ENCODE measurements around the gene CFL2.
"Not testable (repeated sequence)": the region's sequence is repeated elsewhere in the genome, so short reads cannot be mapped to it uniquely, and the experiment has no call there.

The CFL2 gene

DNA sequence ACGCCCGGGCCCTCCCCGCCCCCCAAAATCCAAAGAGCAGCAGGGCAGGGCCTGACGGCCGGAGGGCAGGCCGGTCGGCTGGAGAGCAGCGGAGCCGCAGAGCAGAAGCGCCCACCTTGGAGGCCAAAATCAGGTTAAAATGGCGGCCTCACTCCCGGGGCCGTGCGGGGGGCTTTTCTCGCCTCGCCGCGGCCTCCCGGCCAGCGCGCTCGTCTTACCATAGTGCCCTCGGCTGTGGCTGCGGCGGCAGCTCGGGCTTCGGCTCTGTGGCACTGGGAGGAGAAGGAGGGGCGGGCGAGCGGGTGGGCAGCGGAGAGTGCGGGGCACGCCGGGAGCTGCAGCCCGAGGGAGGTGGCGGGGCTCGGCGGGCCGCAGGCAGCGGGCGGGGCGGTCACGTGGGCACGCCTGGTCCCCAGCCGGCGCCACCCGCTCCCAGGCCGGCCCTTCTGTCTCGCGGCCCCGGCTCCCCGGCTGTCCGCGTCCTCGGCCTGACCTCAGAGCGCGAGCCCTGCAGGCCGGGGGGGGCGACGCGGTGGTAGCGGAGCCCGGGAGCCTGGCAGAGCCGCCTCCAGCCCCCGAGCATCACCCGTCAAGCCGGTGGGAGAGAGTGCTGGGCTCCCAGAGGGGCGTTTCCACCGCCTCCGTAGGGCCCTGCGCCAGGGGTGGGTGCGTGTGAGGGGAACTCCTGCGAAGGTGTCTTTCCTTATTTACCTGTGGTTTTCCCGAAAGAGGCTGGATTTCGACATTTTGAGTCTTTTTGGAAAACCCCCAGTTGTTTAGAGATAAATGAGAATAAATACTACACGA, at the start of gene CFL2:
TSS of gene CFL2 (minus strand) at position 274 of the 807 bp plus-strand sequence. CDS start at position 221, 53 bp downstream.
- peak; percentile 69 for DNase-seq

DNA sequence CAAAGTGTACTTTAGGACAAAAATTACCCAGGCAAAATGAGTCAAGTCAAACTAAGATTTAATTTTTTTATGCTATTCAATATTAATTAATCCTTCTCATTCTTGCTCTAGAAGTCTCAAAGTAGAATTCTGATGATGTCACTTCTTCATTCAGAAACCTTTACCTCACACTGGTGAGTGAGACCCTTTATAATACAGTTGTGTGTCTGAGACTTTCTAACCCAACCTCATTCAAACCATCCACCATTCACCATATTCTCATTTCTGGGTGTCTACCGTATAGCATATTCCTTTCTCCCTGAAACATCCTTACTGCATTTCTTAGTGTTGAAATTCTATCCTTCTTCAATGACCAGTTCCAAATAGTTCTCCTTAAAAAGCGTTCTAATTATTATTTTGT, 40.8 kb upstream of the CFL2 start:
- DNase-seq = no peak

DNA sequence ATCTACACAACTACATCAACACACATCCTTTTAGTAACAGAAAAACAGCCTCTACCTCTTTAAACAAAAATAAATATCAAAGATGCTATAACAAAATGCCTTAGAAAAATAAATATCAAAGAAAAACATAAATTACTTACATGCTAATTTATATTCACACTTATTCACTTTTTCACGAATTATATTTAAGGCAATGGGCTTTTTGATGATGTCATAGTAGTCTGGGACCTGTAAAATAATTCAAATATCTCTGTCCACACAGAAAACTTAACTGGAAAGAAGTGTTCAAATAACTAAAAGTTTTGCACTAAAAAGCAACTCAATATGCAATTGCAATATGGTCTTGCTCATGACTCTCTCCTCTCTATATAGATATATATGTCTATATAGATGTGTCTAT, 40.3 kb upstream of the CFL2 start:
- DNase-seq = no peak

DNA sequence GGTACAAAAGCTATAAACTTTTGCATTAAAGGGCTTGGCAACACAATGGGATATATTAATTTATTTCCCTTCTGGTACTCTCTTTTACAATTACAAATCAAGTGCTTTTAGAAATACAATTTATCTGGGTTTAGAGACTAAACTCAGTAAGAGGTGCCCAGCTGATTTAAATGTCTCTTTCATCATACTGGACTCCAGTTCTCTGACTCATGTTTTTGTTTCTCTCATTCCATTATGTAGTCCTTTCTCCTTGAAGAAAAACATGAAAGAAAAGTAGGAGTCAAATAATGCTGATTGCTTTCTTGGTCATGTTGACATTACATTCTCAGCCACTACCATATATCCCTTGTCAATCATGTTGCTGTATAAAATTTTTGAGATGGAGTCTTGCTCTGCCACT, 36.3 kb upstream of the CFL2 start:
- DNase-seq = no peak

DNA sequence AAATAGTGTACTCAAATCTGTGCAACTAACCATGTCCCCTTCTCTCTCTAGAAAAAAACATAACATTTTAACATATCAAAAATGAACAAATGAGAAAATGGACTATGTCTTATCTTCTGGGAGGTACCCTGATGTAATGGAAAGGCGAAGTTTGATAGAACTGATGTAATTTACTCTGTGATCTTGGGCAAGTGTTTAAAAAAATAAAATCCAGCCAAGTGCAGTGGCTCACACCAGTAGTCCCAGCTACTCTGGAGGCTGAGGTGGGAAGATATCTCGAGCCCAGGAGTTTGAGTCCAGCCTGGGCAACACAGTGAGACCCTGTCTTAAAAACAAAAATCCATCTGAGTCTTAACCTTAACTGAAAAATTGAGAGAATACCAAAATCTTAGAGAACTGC, 35.8 kb upstream of the CFL2 start:
- no peak for DNase-seq

DNA sequence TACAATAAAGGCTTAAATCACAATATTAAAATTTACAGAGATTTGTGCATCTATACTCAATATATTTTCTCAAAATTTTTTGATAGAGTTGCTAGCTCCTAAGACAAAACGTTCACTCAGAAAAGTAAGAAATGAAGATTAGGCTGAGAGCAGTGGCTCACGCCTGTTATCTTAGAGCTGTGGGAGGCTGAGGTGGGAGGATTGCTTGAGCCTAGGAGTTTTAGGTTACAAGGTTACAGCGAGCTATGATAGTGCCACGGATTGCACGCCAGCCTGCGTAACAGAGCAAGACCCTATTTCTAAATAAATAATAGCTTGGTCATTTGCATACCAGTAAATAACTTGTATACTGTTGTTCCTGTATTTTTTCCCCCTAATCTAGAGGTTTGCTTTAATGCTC, 35.0 kb upstream of the CFL2 start:
- DNase-seq = no peak

DNA sequence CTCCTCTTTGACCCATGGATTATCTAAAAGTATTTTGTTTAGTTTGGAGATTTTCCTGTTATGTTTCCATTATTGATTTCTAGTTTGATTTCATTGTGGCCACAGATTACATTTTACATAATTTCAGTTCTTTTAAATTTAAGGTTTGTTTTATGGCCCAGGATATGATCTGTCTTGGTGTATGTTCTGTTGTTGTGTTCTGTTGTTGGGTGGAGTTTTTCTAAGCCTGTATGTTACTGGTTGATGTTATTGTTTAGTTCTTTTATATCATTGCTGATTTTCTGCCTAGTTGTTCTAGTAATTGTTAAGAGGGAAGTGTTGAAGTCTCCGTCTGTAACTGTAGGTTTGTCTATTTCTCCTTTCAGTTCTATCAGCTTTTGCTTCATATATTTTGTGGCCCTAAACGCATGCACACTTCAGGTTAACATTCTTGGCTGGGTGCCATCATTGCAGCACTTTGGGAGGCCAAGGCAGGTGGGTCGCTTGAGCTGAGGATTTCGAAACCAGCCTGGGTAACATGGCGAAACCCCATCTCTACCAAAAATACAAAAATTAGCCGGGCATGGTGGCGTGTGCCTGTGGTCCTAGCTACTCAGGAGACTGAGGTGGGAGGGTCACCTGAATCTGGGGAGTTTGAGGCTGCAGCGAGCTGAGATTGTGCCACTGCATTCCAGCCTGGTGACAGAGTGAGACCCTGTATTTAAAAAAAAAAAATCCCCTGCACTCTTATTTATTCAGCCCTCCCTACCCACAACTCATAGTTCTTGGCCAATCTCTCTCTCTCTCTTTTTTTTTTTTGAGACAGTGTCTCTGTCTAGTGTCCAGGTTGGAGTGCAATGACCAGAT, 28.1 kb upstream of the CFL2 start:
- no peak for DNase-seq

DNA sequence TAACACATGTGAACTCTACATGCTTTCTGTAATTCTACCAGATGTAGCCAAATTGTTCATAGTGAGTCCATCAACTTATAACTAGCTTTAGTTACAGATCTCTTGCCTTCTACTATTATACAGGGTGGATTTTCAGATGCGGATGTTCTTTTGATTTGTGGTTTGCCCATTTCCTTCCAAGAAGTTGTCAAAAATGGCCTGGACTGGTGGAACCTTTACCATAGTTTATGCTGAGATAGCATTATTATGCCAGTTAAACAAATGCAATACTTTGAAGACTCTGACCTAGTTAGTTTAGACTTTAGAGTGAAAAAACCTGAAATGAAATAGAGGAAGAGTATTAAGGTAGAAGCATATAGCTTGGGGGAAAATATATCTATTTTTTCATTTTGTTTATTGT, 27.4 kb upstream of the CFL2 start:
- DNase-seq = no peak

DNA sequence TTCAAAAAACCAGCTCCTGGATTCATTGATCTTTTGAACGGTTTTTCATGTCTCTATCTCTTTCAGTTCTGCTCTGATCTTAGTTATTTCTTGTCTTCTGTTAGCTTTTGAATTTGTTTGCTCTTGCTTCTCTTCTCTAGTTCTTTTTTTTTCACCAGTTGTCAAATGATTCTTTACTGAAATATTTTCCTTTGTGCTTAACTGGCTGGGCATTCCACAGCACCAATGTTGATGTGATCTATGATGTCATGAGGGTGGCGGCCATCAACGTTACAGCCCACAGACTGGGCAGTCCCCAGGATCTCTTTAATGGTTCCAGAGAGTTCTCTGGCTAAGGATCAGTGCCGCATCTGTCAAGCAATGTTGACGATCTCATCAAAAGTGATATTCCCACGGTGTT, 25.7 kb upstream of the CFL2 start:
- DNase-seq = not testable (repeated sequence)

DNA sequence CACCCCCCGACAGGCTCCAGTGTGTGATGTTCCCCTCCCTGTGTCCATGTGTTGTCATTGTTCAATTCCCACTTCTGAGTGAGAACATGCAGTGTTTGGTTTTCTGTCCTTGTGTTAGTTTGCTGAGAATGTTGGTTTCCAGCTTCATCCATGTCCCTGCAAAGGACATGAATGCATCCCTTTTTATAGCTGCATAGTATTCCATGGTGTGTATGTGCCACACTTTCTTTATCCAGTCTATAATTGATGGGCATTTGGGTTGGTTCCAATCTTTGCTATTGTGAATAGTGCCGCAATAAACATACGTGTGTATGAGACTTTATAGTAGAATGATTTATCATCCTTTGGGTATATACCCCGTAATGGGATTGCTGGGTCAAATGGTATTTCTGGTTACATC, 22.7 kb upstream of the CFL2 start:
- DNase-seq = not testable (repeated sequence)

DNA sequence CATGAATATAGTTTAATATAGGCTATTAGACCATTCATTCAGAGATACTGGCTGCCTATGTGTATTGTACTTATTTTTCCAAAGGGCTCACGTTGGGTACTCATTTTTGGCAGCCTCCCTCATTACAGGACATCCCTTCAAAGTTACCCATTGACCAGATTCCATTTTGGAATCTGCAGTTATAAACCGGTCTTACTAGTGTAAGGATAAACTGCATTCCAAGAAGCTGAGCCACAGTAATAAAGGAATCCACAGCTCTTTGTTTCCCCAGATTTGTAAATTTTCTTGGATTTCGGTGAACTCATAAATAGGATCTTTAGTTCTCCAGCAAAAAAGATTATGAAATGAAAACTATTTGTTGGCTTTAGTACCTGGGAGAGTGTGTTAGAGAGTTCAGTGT, 18.9 kb upstream of the CFL2 start:
- no peak for DNase-seq

DNA sequence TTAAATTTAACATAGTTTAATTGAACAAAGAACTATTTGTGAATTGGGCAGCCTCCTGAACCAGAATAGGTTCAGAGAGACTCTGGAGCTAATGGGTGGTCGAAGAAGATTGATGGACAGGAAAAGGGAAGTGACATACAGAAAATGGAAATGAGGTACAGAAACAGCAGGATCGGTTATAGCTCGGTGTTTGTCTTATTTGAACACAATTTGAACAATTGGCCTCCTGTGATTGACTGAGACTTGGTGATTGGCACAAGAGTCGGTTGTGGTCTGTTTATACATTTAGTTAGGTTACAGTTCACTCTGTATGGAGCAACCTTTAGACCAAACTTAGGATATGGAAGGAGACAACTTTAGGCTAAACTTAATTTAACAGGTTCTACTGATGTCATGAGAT, 18.4 kb upstream of the CFL2 start:
- no peak for DNase-seq

DNA sequence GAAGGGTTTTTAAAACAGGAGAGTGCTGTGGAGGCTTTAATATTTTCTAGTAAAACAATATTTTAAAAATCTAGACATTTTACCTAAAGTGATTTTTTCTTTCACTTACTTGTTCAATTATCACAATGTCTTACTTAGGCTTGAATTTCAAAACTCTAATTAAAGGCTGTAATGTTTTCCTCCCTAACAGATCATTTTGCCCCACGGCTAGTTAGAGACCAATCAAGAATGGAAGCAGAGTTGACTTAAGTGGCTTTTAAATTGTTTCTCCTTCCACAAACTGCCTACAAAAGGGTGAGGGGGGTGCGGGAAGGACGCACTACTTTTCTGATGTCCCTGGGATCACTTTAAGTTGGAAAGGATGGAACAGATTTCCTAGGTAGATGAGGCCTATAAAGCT, 9.5 kb upstream of the CFL2 start:
- DNase-seq = no peak

DNA sequence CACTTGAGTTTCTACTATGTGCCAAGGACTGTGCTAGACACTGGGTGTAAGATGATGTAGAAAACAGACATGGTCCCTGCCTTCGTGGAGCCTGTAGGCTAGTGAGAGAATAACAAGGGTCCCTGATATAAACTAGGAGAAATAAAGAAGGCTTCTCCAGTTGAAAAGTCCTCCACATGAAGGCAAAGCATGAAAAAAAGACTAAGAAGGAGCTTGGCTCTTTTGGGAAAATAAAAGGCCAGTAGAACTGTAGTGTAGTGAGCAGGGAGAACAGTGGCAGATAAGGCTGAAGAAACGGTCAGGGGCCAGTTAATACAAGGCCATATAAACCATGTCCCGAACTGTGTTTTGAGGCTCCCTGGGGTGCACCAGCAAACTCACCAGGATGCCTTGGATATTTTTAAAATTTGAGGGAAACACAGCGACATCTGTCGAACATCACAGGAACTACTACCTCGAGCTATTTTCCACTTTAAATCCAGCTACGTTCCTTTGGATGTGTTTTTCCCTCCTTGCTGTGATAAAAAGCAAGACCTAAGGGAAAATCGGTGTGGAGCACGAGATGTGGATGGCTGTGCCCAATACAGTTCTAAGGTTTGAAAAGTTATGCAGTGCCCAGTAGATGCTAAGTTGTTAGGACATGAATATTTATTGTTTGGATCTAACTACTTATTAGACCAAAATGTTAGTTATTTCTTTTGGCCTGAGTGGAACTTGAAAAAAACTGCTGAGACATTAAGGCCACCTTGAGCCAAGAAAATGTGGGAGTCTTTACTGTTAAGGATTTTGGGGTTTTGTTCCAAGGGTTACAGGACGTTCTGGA, 8.5 kb upstream of the CFL2 start:
- DNase-seq = peak; percentile 75

DNA sequence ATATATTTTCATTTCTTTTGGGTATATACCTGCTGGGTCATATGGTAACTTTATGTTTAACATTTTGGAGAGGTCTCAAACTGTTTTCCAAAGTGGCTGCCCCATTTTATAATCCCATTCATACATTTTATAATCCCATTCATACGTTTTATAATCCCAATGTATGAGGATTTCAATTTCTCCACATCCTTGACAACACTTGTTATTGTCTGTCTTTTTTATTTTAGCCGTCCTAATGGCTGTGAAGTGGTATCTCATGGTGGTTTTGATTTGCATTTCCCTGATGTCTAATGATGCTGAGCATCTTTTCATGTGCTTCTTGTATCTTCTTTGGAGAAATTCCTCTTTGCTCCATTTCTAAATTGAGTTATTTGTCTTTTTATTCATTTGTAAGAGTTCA, 6.7 kb upstream of the CFL2 start:
- no peak for DNase-seq

DNA sequence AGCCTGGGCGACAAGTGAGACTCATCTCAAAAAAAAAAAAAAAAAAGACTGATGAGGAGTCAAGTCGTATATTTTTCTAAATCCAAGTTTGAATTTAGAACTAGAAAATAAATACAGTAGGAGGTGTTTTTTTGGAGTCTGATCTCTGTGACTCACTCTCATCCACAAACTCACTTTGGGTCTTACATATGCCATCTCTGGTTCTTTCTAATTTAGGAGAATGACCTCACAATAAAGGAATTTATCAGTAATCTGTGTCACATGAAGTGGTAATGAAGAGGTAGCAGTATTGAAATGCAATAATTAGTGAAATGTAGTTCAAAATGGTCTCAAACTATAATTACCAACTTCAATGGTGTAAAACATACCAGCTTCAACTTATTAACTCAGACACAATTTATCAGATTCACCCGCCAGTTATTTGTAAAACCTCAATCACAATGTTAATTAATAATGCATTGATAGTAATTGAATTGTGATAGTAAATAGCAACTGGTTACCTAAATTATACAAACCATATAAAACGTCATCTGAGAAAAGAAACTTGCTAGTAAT, 4.4 kb upstream of the CFL2 start:
- no peak for DNase-seq

DNA sequence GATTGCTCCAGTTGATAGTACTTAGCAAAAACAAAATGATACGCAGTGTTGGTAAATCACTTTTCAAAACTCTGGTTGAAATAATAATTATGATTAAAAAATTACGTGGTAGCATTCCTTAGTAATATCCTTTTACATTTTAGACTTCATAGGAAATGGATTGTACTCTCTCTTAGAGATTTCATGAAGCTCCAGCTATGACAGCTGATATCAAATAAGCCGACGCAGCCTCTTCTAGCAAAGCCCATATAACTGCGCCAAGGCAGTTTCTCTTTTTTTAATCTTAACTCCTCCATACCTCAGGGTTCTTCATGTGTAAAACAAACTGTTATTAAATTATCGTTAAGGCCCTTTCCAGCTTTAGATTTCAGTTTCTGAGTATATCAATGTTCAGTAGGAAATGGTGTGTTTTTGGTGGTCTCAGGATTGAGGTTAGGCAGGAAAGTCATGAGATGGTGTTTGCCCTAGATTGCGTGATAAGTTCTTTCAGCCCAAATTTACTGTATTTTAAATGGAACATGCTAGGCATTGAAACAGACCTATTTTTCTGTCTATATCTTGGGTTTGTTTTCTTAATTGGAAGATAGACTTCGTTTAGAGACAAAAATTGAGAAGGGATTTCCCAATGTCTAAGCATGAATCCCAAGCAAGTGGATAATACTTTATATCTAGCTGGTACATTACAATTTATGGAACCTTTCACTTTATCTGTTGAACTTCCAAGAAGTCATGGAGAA, 902 bp upstream of the CFL2 start:
- no peak for DNase-seq

DNA sequence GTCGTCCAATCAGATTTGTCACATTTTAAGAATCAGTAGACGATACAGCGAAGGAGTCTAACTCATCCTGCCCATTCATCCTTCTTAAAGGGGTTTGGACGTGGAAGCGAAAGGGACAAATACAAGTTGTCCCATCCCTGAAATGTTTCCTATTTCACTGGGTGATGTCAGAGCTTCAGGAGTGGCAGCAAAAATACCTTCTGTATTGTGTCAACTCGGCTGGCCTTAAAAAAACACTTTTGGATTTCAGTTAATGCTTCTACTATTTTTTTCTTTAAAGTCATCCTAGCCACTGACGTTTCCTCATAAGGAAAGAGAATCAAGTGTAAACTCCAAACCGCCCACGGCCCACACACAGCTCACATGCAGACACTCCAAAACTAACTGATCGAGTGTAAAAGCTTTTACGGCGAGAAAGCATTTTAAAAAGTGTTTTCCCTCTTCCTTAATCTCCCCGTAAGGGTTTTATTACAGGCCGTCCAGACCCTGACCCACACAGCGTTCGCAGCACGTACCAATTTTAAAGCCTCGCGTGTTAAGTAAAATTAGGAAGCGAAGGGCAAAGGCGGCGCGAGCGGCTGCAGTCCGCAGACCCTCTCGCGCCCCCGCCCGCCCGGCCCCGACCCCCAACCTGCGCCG, 593 bp downstream of the CFL2 start:
- peak; percentile 64 for DNase-seq

DNA sequence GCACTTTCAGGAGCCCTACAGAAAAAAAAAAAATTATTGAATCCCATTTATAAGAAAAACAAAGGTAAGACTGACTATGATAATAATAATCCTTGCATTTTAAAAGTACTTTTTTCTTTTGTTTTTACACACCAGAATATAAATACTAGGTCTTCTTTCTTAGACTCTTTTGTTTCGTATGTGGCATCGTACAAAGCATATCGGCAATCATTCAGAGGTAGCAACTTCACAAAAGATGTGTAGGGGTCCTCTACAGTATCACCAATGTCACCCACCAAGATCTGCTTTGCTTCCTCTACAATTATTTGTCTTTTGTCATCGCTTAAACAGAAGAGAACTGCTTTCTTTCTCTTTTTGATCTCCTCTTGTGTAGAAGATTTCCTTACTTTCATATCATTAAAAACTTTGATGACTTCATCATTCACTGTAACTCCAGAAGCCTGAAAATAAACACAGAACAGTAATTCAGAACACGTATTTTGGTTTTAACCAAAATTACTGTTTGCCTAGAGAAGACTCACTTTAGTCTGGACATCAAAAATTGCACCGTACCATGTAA, 1.2 kb downstream of the CFL2 start:
- DNase-seq = no peak

DNA sequence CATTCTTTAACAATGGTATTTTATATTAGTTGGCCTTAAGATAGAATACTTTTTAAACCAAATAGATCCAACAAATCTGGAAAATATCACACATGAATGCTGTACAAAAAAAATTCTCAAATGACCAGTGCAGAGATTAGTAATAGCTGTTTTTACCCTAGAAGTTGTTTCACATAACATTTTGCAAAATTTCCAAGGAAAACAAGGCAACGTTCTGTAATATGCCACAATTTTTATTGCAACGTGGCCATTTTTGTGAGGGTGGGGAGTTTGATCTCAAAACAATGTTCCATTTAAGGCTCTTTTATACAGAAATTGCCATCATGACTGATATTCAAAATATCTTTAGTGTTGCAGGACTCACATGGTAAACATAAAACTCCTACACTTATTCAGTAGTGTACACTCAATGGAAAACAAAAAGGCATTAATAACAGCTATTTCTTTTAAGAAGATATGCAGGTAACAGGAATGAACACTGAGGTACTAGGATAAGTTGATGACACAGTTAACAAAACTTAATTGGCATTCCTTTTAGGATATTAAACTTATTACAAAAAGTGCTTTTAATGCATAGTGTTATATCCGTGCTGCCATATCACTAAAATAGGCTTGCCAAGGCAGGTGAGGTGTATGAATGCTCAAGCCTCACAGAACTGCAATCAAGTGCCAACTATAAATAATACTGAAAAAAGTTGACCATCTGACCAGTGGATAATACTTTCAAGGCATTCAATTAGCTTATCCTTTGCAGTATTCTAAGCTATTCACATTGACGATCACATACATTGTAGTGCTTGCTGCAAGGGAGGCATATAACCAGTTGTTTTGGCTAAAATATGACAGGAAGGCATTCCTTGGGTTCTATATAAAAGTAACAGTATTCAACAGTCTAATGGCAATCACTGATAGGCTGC, 2.3 kb downstream of the CFL2 start:
- no peak for DNase-seq

Data from NCI-H1694 treated with DMSO at 0.1 percent for 48 hours (cell line).